Panc1 (cell line): ENCODE data around the gene F2R. TPM values are rescaled to one million over a fixed set of nuclear protein-coding genes. Genes with fewer than 3 reads are reported as not detected.

Experiments used
- ATAC-seq: fragments of 200-7000 bp; cut with Tn5 transposase; 2 replicates; pipeline ENCODE4 v1.9.1; 2020; ENCODE audit warnings: mild to moderate bottlenecking, moderate library complexity
- BruUV-seq: library from RNA; stranded (reverse); fragments of 400-500 nt; replicated peaks from 2 replicates; lab custom pipeline; 2021; lab: Mats Ljungman, UMichigan
- CTCF ChIA-PET: fragments of 300-600 bp; sonication (Branson Sonifier 250); formaldehyde crosslinking; loops from one replicate; lab custom pipeline; 2022; ENCODE audit warnings: antibody characterized with exemption; lab: Charles Lee
- POLR2A ChIA-PET: fragments of 300-600 bp; sonication (Branson Sonifier 250); formaldehyde crosslinking; loops from one replicate; lab custom pipeline; 2022; ENCODE audit warnings: antibody characterized with exemption; lab: Charles Lee
- DNase-seq: peaks from one replicate; pipeline ENCODE4 v3.0.0-alpha.2; 2010; ENCODE audit warnings: low read depth, low spot score
- H3K27ac ChIP-seq: 2 replicates; pipeline ENCODE4 v1.5.1; 2011; ENCODE audit warnings: mild to moderate bottlenecking, low read length, inconsistent platforms
- H3K27me3 ChIP-seq: fragments of 200-500 bp; sonication (Bioruptor generic); 2 replicates; pipeline ENCODE4 v1.6.0; 2014; ENCODE audit warnings: low read length, inconsistent platforms; ENCODE audit not compliant: control insufficient read depth, insufficient read depth
- H3K36me3 ChIP-seq: fragments of 200-500 bp; sonication (Bioruptor generic); 2 replicates; pipeline ENCODE4 v1.5.1; 2014; ENCODE audit warnings: inconsistent platforms, mild to moderate bottlenecking, low read length, moderate library complexity; ENCODE audit not compliant: control insufficient read depth, insufficient read depth
- H3K4me1 ChIP-seq: 2 replicates; pipeline ENCODE4 v1.5.1; 2011; ENCODE audit warnings: inconsistent platforms, mild to moderate bottlenecking, low read length, moderate library complexity; ENCODE audit not compliant: control insufficient read depth, insufficient read depth
- H3K4me3 ChIP-seq, 2 experiments: 2 replicates each; pipeline ENCODE4 v1.5.1; 2011 to 2012; ENCODE audit warnings: low read depth in 2 of 2, low read length in 2 of 2, mild to moderate bottlenecking in 2 of 2, inconsistent platforms in 1 of 2, moderate library complexity in 1 of 2
- H3K9me3 ChIP-seq: fragments of 200-500 bp; sonication (Bioruptor generic); 2 replicates; pipeline ENCODE4 v1.5.1; 2014; ENCODE audit warnings: low read depth, mild to moderate bottlenecking, inconsistent platforms, low read length, moderate library complexity; ENCODE audit not compliant: control insufficient read depth, insufficient read depth
- POLR2AphosphoS5 ChIP-seq: IDR thresholded peaks from 2 replicates; pipeline ENCODE4 v1.6.1; 2012; ENCODE audit warnings: mild to moderate bottlenecking, low read depth, low read length, moderate library complexity
- SIN3A ChIP-seq: IDR thresholded peaks from 2 replicates; pipeline ENCODE4 v1.6.1; 2012; ENCODE audit warnings: low read depth, mild to moderate bottlenecking, low read length, moderate library complexity, borderline replicate concordance; ENCODE audit not compliant: insufficient read depth
- TCF7L2 ChIP-seq: IDR thresholded peaks from 2 replicates; pipeline ENCODE4 v1.6.1; 2011; ENCODE audit warnings: mild to moderate bottlenecking, low read depth, low read length, inconsistent platforms
- in situ Hi-C: cut with HindIII; loops from 2 replicates; pipeline ENCODE4 v1.10.0; 2016; ENCODE audit warnings: low sequenced_read_pairs, low pct_unique_long_range_greater_than_20kb
- intact Hi-C: fragments of 100-400 bp; cut with micrococcal nuclease; formaldehyde crosslinking; loops from one replicate; pipeline ENCODE4 v1.10.0; 2022; ENCODE audit not compliant: unreplicated experiment
- total RNA-seq: library from RNA; stranded (reverse); gene quantifications from one replicate; pipeline ENCODE4 v1.2.1, GENCODE V29; 2021; ENCODE audit not compliant: unreplicated experiment
- TF ChIP-seq, protein P1 (sequence below): fragments of 450-650 bp; IDR thresholded peaks from 2 replicates; pipeline ENCODE4 v1.5.1; 2017; ENCODE audit warnings: mild to moderate bottlenecking
- TF ChIP-seq, protein P2 (sequence below), 2 experiments: IDR thresholded peaks; 2 replicates each; pipeline ENCODE4 v1.6.1; 2011 to 2012; ENCODE audit warnings: low read depth in 2 of 2, control low read depth in 1 of 2, low read length in 1 of 2, mild to moderate bottlenecking in 1 of 2, moderate library complexity in 1 of 2; ENCODE audit not compliant: insufficient read depth in 1 of 2

F2R gene
- total RNA-seq, 1 experiment from 2014 or later: 26.0 TPM

DNA sequence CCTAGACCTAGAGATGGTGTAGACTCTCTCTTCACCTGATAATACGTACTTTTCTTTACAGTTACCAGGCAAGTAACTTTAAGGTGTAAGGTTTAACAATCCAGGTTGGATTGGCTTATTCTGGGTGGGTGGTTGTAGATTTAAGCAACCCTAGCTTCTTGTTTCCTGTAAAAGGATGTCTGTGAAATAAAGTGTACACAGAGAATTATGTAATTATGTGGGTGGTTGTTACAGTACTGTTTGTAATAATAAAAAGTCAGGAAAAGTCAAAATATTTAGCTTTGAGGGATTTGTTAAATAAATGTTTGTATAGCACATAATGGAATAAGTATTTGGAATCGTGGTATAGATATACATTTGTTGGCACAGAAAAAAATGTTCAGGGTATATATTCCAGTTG, 43.7 kb upstream of the F2R start:
- H3K27ac ChIP-seq: no peak overlapping the region
- in situ Hi-C loops: no loop called here
- intact Hi-C loops: no loop called here
- H3K27me3 ChIP-seq: no peaks in the 10 kb centered on the region
- H3K9me3 ChIP-seq: no peaks in the 10 kb centered on the region
- DNase-seq (no peak), ATAC-seq (no peak)
- H3K4me3 ChIP-seq: no peak overlapping the region
- POLR2A ChIA-PET: interaction anchor here (0.6 kb wide), 1 partner anchor 152 kb away, joined by 7 read pairs; no protein-coding TSS in a partner anchor
- H3K36me3 ChIP-seq: no peaks in the 10 kb centered on the region
- CTCF ChIA-PET: interaction anchor here (0.7 kb wide), 1 partner anchor 182 kb away, joined by 3 read pairs; no protein-coding TSS in a partner anchor
- TF ChIP-seq TCF7L2: no peak
- TF ChIP-seq, protein P1, sequence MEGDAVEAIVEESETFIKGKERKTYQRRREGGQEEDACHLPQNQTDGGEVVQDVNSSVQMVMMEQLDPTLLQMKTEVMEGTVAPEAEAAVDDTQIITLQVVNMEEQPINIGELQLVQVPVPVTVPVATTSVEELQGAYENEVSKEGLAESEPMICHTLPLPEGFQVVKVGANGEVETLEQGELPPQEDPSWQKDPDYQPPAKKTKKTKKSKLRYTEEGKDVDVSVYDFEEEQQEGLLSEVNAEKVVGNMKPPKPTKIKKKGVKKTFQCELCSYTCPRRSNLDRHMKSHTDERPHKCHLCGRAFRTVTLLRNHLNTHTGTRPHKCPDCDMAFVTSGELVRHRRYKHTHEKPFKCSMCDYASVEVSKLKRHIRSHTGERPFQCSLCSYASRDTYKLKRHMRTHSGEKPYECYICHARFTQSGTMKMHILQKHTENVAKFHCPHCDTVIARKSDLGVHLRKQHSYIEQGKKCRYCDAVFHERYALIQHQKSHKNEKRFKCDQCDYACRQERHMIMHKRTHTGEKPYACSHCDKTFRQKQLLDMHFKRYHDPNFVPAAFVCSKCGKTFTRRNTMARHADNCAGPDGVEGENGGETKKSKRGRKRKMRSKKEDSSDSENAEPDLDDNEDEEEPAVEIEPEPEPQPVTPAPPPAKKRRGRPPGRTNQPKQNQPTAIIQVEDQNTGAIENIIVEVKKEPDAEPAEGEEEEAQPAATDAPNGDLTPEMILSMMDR: no peak
- no peak for TF ChIP-seq POLR2AphosphoS5
- TF ChIP-seq SIN3A: no peak
- TF ChIP-seq, protein P2, sequence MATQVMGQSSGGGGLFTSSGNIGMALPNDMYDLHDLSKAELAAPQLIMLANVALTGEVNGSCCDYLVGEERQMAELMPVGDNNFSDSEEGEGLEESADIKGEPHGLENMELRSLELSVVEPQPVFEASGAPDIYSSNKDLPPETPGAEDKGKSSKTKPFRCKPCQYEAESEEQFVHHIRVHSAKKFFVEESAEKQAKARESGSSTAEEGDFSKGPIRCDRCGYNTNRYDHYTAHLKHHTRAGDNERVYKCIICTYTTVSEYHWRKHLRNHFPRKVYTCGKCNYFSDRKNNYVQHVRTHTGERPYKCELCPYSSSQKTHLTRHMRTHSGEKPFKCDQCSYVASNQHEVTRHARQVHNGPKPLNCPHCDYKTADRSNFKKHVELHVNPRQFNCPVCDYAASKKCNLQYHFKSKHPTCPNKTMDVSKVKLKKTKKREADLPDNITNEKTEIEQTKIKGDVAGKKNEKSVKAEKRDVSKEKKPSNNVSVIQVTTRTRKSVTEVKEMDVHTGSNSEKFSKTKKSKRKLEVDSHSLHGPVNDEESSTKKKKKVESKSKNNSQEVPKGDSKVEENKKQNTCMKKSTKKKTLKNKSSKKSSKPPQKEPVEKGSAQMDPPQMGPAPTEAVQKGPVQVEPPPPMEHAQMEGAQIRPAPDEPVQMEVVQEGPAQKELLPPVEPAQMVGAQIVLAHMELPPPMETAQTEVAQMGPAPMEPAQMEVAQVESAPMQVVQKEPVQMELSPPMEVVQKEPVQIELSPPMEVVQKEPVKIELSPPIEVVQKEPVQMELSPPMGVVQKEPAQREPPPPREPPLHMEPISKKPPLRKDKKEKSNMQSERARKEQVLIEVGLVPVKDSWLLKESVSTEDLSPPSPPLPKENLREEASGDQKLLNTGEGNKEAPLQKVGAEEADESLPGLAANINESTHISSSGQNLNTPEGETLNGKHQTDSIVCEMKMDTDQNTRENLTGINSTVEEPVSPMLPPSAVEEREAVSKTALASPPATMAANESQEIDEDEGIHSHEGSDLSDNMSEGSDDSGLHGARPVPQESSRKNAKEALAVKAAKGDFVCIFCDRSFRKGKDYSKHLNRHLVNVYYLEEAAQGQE (IDR thresholded peaks at IDR 0.05; ENCODE audit: insufficient read depth in 1 of 2, low read depth in 2 of 2, low read length in 1 of 2): no peak
- no TSS peak for BruUV-seq
- H3K4me1 ChIP-seq: no peaks in the 10 kb centered on the region

DNA sequence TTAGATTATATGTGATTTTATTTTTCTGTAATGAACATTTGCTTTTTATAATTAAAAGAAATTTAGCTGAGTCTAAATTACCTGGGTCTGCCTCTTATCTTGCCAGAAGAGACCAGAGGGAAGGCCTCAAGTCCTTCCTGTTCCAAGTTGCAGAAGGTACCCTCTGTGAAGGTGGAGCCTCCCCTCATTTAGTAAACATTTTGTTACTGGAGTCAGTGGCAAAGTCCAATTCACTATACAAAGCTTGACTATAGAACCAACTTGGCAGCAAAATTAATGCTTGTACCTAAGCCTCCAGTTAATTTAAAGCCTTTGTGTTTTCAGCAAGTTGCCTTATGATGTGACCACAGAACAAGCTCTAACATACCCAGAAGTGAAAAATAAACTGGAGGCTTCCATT, 42.8 kb upstream of the F2R start:
- no peak for TF ChIP-seq POLR2AphosphoS5
- Histone ChIP-seq H3K9me3 (no peaks in the 10 kb centered on the region), H3K27ac (no peak overlapping the region), H3K27me3 (no peaks in the 10 kb centered on the region), H3K4me3 (no peak overlapping the region), H3K4me1 (no peaks in the 10 kb centered on the region), H3K36me3 (no peaks in the 10 kb centered on the region)
- DNase-seq: no peak
- BruUV-seq: no TSS peak
- intact Hi-C loops (no loop called here), in situ Hi-C loops (no loop called here)
- ChIA-PET CTCF (interaction anchor here (0.7 kb wide), 1 partner anchor 183 kb away, joined by 3 read pairs; no protein-coding TSS in a partner anchor), POLR2A (no interaction called here)
- ATAC-seq: no peak

DNA sequence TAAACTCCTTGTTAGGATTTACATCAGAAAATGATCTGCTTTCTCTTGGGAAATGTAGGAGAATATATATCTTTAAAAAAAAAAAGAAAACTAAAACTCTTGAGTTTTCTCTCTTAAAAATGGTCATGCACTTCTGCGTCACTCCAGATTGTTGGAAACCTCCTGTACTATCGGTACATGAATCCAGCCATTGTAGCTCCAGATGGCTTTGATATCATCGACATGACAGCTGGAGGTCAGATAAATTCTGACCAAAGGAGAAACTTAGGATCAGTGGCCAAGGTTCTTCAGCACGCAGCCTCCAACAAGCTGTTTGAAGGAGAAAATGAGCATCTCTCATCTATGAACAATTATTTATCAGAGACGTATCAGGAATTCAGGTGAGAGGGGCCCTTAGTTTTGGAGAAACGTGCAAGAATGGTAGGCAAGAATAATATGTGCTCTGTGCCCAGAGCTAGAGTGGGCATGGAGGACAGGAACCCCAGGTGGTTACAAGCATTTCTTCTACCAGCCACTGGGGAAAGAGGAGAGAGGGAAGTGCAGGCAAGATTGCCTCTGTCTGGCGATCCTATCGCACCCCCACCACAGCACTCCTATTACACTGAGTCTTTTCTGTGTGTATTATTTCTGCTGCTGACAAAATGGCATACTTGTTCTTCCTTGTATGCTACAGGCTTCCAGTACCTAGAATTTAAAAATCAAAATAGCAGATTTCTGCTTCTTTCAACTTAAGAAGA, 41.4 kb upstream of the F2R start:
- POLR2A ChIA-PET: no interaction called here
- Histone ChIP-seq H3K27ac (no peak overlapping the region), H3K4me3 (no peak overlapping the region), H3K27me3 (no peaks in the 10 kb centered on the region), H3K4me1 (no peaks in the 10 kb centered on the region), H3K9me3 (no peaks in the 10 kb centered on the region), H3K36me3 (no peaks in the 10 kb centered on the region)
- TF ChIP-seq, protein P1: no peak
- TF ChIP-seq SIN3A: no peak
- TF ChIP-seq POLR2AphosphoS5: no peak
- no peak for TF ChIP-seq TCF7L2
- TF ChIP-seq, protein P2 (IDR thresholded peaks at IDR 0.05; ENCODE audit: insufficient read depth in 1 of 2, low read depth in 2 of 2, low read length in 1 of 2): no peak
- no peak for DNase-seq
- no TSS peak for BruUV-seq
- intact Hi-C loops: no loop called here
- CTCF ChIA-PET: no interaction called here
- ATAC-seq: peak; percentile 65; the same call in 1 of the 2 replicates
- in situ Hi-C loops: no loop called here
